G401 (cell line): ENCODE results near the gene WFDC1. TPM values are rescaled to one million over a fixed set of nuclear protein-coding genes. Genes with fewer than 3 reads are reported as not detected.
"Not testable (repeated sequence)": the region's sequence is repeated elsewhere in the genome, so short reads cannot be mapped to it uniquely, and the experiment has no call there.

Experiments
- DNase-seq: peaks from one replicate; pipeline ENCODE4 v3.0.0-alpha.2; 2015; ENCODE audit warnings: low spot score
- in situ Hi-C: cut with HindIII; loops from 2 replicates; pipeline ENCODE4 v1.10.0; 2016; ENCODE audit warnings: low sequenced_read_pairs, mixed read lengths
- total RNA-seq: library from RNA; depleted of rRNA; stranded (reverse); fragments of >200 nt; shearing (Covaris generic); gene quantifications from 2 replicates; pipeline ENCODE4 v1.2.3, GENCODE V29; 2014

WFDC1 gene
- total RNA-seq, 1 experiment from 2014 or later = not detected

DNA sequence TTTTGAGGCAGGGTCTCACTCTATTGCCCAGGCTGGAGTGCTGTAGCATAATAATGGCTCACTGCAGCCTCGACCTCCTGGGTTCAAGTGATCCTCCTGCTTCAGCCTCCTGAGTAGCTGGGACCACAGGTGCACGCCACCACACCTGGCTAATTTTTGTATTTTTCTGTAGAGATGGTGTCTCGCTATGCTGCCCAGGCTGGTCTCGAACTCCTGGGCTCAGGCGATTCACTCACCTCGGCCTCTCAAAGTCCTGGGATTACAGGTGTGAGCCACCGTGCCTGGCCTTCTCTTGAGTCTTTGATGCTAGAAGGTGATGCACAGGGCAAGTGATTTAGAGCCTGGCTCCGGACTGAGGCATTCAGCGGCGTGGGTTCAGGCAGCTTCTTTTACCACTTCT is 49.1 kb downstream of the WFDC1 start:
- DNase-seq, in situ Hi-C loops: not testable (repeated sequence)

GRCh38 chr16:84344781-84345180 is 50.1 kb downstream of the WFDC1 start:
- DNase-seq = no peak
- in situ Hi-C loops = no loop called here

- in situ Hi-C loops = no loop called here
- no peak for DNase-seq
Measured at GRCh38 chr16:84347161-84347560, 52.5 kb downstream of the WFDC1 start.

DNA sequence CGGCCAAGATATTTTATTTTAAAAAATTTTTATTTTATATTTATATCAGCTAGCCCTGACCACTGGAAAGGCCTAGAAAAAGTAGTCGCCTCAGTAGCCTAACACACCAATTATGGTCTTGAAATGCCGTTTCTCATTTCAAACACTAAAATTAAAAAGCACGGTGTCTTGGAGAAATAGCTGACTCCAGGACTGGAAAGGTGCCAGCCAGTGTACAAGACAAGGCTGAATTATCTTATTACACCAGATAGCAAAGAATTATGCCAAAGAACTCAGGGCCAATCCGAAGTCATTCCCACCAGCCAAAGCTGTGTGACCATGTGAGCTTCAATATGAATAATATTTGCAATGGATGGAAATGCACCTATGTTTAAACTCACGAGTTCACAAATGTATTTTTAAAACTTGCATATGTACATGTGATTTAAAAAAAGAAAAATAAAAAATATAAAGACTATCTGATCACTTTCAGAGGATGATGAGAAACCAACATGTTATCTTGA is 53.8 kb downstream of the WFDC1 start:
- in situ Hi-C loops = no loop called here
- DNase-seq = no peak

DNA sequence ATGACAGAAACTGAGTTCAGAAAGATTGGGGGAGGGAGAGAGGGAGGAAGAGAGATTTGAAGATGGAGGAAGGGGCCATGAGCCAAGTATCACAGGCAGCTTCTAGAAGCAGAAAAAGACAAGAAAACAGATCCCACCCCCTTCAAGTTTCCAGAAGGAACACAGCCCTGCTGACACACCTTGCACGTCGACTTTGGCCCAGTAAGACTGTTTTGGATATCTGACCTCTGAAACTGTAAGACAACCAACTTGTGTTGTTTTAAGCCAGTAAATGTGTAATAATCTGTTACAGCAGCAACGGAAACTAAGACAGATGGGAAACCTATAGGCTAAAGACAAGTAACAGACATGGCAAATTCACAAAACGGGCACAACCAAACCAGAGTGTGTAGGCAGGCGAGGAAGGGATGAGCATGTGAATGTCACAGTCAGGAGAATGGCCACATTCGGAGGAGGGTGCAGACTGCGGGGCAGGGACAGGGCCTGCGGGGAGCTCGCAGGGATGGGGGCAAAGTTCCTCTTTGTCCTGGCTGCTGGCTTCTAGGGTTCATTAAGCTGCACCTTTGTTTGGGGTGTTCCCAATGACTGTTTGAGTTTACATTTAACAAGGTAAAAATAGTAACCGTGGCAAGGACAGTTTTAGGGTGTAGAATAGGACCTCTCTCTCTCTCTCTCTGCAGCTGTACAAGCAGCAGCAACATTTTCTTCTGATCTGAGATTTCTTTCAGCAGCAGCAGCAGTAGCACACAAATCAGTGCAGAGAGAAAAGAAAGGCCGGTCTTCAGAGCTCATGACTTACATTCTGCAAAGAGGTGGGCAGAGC is 55.4 kb downstream of the WFDC1 start:
- in situ Hi-C loops = no loop called here

DNA sequence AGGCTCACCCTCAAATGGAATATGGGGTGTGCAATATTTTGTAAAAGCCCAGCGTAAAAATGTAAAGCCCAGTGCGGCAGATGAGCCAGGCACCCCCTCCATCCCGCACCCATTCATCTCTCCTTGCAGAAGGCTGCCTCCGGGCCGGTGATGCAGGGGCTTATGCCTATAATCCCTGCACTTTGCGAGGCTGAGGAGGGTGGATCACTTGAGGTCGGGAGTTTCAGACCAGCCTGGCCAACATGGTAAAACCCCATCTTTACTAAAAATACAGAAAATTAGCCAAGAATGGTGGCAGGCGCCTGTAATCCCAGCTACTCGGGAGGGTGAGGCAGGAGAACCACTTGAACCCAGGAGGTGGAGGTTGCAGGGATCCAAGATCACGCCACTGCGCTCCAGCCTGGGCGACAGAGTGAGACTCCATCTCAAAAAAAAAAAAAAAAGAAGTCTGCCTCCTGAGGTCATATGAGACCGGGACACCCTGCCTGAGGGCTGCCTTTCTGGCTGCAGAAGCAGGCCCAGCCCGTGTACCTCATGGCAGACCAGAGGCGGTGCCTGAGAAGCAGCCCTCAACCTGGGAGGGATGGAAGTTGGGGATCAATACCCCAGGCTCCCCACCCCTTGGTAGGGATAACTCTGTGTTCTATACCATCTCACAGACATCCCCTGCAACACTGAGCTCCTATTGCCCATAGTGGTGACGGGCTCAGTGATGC is 56.2 kb downstream of the WFDC1 start:
- DNase-seq = no peak
- in situ Hi-C loops = no loop called here

More for the DNA sequence above, 55.4 kb downstream of the WFDC1 start:
- no peak for DNase-seq

DNA sequence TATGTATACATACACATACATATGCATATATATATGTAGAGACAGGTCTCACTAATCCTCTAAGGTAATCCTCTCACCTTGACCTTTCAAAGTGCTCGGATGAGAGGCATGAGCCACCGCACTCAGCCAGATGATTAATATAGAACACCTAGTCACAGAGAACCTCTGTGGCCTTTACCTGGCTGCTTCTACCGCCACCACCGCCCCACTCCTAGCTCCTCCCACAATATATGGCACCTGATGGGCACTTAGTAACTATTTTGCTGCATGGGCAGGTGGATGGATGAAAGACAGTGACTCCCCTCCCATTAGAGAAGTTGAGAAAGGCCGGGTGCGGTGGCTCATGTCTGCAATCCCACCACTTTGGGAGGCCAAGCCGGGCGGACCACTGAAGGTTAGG is 57.0 kb downstream of the WFDC1 start:
- no peak for DNase-seq
- in situ Hi-C loops = no loop called here

DNA sequence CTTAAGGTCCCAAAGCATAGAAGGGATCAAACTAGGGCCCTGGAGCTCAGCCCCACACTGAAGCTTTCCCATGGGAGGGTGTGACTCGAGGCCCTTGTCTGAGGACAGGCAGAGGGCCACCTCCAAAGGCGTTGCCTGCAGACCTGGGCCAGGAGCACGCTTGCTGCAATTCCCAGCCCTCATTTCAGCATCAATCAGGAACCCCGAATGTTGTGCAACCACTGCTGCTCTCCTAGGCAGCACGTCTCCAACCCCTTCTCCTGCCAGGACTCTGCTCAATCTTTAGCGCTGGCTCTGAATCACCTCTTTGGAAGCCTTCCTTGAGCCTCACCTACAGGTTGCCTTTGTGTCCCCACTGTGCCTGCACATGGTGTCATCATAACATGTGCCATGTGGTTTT is 59.6 kb downstream of the WFDC1 start:
- no peak for DNase-seq
- in situ Hi-C loops = no loop called here

- in situ Hi-C loops = no loop called here
- no peak for DNase-seq
Measured at GRCh38 chr16:84355149-84355548, 60.5 kb downstream of the WFDC1 start.

DNA sequence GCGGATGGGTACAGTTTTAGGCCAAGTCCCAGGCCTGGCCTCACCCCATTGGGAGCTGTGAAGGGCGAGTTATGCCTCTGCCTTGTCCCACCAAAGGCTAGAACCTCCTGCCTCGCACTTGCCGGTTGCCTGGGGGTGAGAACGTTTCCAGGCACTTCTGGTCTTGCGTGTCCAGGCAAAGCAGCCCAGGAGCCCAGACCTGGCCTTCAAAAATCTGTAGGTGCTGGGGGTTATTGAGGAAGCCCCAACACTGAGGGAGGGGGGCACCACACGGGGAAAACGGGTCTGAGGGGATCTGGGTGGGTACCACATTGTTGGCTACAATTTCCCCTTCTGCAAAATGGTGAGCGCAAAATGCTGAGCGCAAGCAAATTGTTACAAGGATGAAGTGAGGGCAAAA is 61.5 kb downstream of the WFDC1 start:
- no peak for DNase-seq

DNA sequence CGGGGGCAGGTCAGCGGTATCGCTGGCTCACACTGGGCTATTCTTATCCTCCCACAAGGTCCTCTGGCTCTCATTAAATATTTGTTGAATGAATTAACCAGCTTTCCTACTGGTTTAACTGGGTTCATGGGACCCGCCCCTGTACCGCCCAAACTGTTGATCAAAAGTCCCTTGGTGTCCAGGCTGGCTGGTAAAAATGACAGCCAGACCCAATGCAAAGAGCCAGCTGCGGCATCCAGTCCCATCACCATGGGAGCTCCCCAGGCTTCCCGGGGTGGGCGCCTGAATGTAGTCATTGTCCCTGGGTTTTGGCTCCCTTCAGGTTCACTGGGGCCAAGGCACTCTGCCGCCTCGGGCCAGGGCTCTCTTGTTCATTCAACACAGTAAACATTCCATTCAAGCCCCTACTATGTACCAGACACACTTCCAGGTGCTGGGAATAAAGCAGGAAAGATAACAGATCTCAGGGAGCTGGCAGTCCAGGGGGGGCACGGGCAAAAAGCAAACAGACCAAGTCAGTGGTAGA is 62.0 kb downstream of the WFDC1 start:
- in situ Hi-C loops = no loop called here

More for the DNA sequence above, 61.5 kb downstream of the WFDC1 start:
- in situ Hi-C loops = no loop called here

DNA sequence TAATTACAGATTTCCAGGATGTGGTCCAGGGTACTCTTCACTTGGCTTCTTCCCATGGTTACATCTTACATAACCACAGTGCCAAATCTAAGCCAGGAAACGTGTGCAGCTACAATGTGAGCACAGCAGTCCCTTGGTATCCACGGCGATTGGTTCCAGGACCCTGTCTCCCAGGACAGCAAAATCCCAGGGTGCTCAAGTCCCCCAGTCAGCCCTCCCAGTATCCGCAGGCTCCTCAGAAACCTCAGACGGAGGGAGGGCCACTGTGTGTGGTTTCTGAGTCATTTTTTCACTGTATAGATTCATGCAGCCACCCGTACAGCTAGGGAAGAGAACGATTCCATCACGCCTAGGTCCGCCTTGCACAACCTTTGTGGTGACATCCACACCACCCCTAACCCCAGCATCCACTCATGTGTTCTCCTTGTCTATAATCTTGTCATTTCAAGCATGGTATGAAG is 62.5 kb downstream of the WFDC1 start:
- in situ Hi-C loops = no loop called here
- DNase-seq = peak; percentile 22

More for the DNA sequence above, 62.0 kb downstream of the WFDC1 start:
- peak; percentile 15 for DNase-seq

DNA sequence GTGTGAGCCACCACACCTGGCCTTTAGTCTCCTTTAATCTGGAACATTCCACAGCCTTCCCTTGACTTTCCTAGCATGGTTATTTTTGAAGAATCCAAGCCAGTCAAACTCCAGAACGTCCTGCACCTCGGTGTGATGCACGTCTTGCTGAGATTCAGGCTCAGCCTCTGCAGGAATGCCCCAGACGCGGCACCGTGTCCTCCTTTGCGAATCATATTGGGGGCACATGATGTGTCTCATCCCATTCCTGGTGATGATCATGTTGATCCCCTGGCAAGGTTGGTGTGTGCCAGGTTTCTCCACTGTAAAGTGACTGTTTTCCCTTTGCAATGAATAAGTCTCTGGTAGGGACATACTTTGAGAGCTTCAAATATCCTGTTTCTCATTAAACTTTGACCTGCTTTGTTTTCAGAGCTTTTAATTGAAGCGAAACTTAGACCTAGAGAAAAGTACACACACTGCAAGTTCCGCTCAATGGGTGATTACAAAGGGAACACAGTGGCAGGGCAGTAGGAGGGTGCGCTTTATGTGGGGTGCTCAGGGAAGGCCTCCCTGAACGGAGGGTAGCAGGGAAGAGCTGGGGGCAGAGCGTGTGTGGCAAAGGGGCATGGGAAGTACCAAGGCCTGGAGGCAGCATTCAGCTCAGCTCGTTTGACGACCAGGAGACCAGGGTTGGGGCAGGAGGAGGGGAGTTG is 64.1 kb downstream of the WFDC1 start:
- in situ Hi-C loops = no loop called here
- DNase-seq = no peak

DNA sequence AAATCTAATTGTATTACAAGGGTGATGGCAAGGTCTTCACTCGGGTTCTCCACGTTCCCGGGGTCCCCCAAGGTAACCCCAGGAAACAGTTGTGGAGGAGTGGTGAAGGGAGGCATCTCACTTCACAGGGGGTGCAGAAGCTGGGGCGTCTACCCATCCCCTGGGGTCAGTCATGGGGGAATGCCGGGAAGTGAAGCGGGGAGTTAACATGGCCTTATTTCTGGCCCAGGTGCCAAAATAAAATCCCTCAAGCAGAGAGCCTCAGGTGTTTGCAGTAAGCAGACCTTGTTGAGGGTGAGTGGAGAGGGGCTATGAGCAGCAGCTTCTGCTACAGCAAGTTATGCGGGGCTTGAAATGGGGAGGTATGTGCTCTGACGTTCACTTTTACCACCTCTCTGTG is 64.6 kb downstream of the WFDC1 start:
- no peak for DNase-seq
- in situ Hi-C loops = no loop called here

DNA sequence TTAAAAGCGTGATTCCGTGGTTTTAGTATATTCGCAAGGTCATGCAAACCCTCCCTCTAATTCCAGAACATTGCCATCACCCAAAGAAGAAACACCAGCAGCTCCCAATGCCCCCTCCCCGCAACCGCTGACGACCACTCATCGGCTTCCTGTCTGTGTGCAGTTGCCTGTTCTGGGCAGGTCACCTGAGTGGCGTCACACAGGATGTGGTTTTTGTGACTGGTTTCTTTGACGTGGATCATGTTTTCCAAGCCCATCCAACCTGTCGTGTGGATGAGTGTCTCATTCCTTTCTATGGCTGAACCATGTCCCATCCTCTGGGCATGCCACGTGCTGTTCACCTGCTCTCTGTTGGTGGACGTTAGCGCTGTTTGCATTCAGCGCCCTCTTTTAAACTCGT is 65.5 kb downstream of the WFDC1 start:
- in situ Hi-C loops = no loop called here
- no peak for DNase-seq

DNA sequence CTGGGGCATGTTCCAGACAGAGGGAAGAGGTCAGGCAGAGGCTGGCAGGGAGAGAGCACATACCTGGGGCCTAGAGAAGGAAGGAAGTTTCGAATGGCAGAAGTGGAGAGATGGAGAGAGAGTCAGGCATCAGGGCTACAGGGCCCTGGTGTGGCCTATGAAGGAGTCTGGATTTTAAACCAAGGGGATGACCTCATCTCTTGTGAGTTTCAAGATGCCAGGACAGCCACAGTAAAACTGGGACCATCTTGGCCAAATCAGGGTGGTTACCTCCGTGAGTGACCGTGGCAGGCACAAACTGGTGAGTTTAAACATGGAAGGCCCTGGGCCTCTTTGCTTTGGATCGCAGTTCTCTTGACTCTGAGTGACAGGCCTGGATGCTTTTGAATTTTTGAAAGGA is 66.1 kb downstream of the WFDC1 start:
- in situ Hi-C loops = no loop called here
- DNase-seq = no peak

- in situ Hi-C loops = no loop called here
- DNase-seq = no peak
Measured at GRCh38 chr16:84361546-84361945, 66.9 kb downstream of the WFDC1 start.

DNA sequence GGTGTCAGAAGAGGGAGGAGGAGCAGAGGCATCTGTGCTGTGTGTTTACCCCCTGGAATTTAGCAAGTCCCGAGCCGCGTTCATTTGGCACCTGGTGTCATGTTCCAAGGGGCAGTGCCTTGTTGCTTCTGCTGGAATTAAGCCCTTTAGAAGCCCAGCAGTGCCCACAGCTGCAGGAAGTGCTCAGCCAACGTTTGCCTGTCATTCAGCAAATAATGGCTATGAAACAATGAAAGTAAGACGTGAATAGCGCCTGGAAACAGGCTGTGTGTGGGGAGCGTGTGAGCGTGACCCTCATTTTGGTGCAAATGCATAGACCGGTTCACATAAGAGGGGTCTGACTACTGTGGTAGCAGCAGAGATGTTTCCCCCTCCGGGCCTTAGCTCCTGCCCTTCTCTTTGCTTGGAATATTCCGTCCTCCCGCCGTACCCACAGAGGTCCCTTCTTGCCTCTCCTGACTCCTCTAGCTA is 67.8 kb downstream of the WFDC1 start:
- in situ Hi-C loops = no loop called here
- DNase-seq = no peak

DNA sequence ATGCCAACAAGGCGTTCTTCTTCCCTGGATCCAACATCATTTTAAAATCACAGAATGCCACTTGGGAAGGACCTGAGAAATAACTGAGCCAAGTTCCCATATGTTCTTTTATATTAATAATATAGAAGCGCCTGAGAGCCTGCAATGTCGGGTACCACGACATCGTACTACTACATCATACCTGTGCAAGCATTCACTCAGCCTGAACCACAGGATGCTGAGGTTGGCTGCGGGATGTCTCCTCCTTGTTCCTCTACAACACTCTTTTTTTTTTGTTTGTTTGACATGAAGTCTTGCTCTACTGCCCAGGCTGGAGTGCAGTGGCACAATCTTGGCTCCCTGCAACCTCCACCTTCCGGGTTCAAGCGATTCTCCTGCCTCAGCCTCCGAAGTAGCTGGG is 71.5 kb downstream of the WFDC1 start:
- no peak for DNase-seq
- in situ Hi-C loops = no loop called here
